Neural crest cell (in vitro differentiated cells): ENCODE results near the gene CNGA4. TPM values are rescaled to one million over a fixed set of nuclear protein-coding genes. Genes with fewer than 3 reads are reported as not detected.

Experiments
- DNase-seq: peaks from one replicate; pipeline ENCODE4 v3.0.0; 2021; ENCODE audit warnings: low read depth, mixed read lengths, low spot score
- H3K27ac Mint-ChIP-seq: one replicate; pipeline ENCODE4 v1.8.0; 2021; ENCODE audit warnings: mild to moderate bottlenecking, mixed read lengths; ENCODE audit not compliant: unreplicated experiment
- H3K27me3 Mint-ChIP-seq: 2 replicates; pipeline ENCODE4 v1.8.0; 2021; ENCODE audit warnings: low read depth, mild to moderate bottlenecking, mixed read lengths
- H3K36me3 Mint-ChIP-seq: 2 replicates; pipeline ENCODE4 v1.8.0; 2021; ENCODE audit warnings: low read depth, mild to moderate bottlenecking, mixed read lengths
- H3K4me1 Mint-ChIP-seq: 2 replicates; pipeline ENCODE4 v1.8.0; 2021; ENCODE audit warnings: mixed read lengths
- H3K4me3 Mint-ChIP-seq: one replicate; pipeline ENCODE4 v1.8.0; 2021; ENCODE audit warnings: mild to moderate bottlenecking, mixed read lengths
- H3K9me3 Mint-ChIP-seq: 2 replicates; pipeline ENCODE4 v1.8.0; 2021; ENCODE audit warnings: mixed read lengths
- CTCF ChIP-seq: fragments of 200-600 bp; sonication (generic); conservative IDR thresholded peaks from 2 replicates; pipeline ENCODE4 v1.5.0; 2021; ENCODE audit warnings: antibody characterized with exemption, mild to moderate bottlenecking
- total RNA-seq: library from RNA; stranded (reverse); gene quantifications from 2 replicates; pipeline ENCODE4 v1.2.1, GENCODE V29; 2021

Gene CNGA4
- total RNA-seq, 1 donor from 2014 or later: 0.16 TPM

- Mint-ChIP-seq H3K27ac (no peak overlapping the region), H3K9me3 (no peaks in the 10 kb centered on the region), H3K27me3 (peaks cover 7% of the 10 kb centered on the region), H3K4me3 (no peak overlapping the region), H3K4me1 (peaks cover 4% of the 10 kb centered on the region), H3K36me3 (no peaks in the 10 kb centered on the region)
- DNase-seq: no peak
- no peak for TF ChIP-seq CTCF
Observed at GRCh38 chr11:6263662-6264061, 24.8 kb downstream of the CNGA4 start.

GRCh38 chr11:6268820-6269219 is 29.9 kb downstream of the CNGA4 start:
- no peak for DNase-seq
- TF ChIP-seq CTCF: no peak
- Mint-ChIP-seq H3K9me3 (no peaks in the 10 kb centered on the region), H3K4me3 (no peak overlapping the region), H3K36me3 (no peaks in the 10 kb centered on the region), H3K27me3 (peaks cover 13% of the 10 kb centered on the region), H3K27ac (no peak overlapping the region), H3K4me1 (no peaks in the 10 kb centered on the region)

- DNase-seq: no peak
- no peaks in the 10 kb centered on the region for H3K36me3 Mint-ChIP-seq
- H3K4me3 Mint-ChIP-seq: no peak overlapping the region
- TF ChIP-seq CTCF: no peak
- H3K27me3 Mint-ChIP-seq: peaks cover 13% of the 10 kb centered on the region
- H3K4me1 Mint-ChIP-seq: no peaks in the 10 kb centered on the region
- no peak overlapping the region for H3K27ac Mint-ChIP-seq
- no peaks in the 10 kb centered on the region for H3K9me3 Mint-ChIP-seq
Observed at GRCh38 chr11:6269994-6270393, 31.1 kb downstream of the CNGA4 start.

GRCh38 chr11:6270584-6271246 is 31.8 kb downstream of the CNGA4 start:
- H3K27me3 Mint-ChIP-seq: peaks cover 17% of the 10 kb centered on the region
- DNase-seq: no peak
- no peaks in the 10 kb centered on the region for H3K9me3 Mint-ChIP-seq
- no peak for TF ChIP-seq CTCF
- no peaks in the 10 kb centered on the region for H3K4me1 Mint-ChIP-seq
- no peak overlapping the region for H3K27ac Mint-ChIP-seq
- no peaks in the 10 kb centered on the region for H3K36me3 Mint-ChIP-seq
- H3K4me3 Mint-ChIP-seq: no peak overlapping the region

- Mint-ChIP-seq H3K27ac (peak overlapping the region; percentile 23), H3K9me3 (peaks cover 3% of the 10 kb centered on the region), H3K4me1 (no peaks in the 10 kb centered on the region), H3K4me3 (no peak overlapping the region), H3K27me3 (peaks cover 16% of the 10 kb centered on the region), H3K36me3 (no peaks in the 10 kb centered on the region)
- no peak for TF ChIP-seq CTCF
- DNase-seq: no peak
Observed at GRCh38 chr11:6271598-6271997, 32.7 kb downstream of the CNGA4 start.
